GM18526 (cell line): ENCODE data around the gene POFUT2.

ENCODE experiments used
- POLR2A ChIP-seq: IDR thresholded peaks from 3 replicates; pipeline ENCODE4 v1.6.1; 2011; ENCODE audit not compliant: insufficient read length; ENCODE audit errors: extremely low read depth

POFUT2 gene

DNA sequence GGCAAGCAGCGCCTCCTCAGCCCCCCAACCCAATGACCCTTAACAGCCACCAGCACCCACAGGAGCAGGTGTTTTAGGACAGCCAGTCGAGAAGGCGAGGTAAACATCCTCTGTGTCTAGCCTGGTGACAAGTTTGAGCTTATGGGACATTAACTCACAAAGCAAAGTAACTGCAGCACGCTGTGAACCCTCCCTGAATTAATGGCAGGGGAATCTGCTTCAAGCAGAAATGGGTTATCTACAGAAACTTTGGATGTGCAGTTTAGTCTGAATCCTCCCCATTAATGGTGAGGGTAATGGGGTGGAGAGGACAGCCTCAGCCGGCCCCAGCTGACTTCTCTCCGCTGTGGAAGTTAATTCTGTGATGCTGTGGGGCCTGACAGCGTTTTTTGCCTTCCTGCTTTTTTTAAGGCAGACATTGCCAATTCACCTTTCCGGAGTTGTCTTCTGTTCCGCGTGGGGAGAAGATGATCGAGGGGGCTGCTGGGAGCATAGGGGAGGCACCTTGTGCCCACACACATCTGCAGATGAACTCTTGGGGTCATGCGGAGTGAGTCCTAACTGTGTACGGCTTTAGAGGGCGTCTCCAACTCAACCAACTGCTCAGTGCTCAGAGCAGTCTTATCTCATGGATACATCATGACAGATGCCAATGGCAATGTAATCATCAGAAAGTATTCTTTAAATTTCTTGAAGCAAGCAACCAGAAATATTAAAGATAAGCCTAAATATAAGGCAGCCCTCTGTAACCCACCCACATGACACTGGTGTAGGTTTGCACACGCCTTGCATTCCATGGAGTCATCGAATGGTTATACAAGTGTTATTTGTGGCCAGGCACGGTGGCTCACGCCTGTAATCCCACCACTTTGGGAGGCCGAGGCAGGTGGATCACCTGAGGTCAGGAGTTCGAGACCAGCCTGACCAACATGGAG is 41.0 kb downstream of the POFUT2 start:
- no peak for TF ChIP-seq POLR2A

DNA sequence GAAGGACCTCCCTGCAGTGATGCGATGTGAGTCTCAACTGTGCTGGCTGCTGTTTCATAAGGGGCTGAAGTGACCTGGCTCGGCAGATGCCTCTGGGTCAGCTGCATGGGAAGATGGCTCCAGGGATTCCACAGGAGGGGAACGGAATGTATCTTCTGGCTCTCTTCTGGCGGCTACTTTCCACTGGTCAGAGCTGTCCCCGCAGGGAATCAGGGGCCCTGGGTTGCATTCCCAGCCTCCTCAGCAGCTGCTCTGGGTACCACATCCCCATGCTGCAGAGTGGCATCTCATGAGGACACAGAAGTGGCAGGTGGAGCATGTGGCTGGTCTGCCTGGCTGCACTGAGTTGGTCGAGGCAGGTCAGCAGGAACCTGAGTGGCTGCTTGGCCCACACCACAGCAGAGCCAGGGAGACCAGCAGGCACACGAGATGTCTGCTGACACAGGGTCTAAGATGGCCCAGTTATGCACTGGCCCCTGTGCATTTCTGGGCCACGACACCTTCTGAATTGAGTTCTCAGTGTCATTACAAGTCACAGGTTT is 42.8 kb downstream of the POFUT2 start:
- TF ChIP-seq POLR2A, result no peak

DNA sequence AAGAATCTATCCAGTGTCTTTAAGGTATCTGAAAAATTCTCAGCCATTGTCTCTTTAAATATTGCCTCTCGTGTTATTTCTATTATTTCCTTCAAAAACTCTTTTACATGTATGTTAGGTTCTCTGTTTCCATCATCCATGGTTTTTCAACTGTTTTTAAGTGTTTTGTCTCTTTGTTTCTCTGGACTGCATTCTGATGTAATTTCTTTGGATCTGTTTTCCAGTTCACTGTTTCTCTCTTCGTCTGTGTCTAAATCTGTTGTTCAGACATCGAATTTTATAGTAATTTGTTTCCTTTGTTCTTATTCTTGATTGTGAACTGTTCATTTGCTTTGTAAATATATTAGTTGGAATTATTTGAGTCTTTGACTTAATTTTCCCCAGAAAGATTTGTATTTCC is 44.1 kb downstream of the POFUT2 start:
- no peak for TF ChIP-seq POLR2A

DNA sequence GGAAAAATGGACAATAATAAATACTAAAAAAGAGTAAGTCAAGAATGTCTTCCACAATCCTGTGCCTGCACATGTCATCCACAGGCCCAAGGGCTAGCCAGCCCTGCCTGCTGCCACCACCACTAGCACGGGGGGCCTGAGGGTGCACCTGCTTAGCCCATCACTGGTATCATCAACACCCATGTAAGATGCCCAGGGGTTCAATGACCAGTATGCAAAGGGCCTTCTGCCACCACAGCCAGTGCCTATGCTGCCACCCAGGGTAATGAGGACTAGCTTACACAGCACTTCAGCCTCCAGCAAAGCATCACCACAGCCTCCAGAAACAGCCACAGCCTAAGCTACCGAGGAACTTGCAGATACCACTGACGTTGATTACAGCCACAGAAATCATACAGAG is 46.3 kb downstream of the POFUT2 start:
- TF ChIP-seq POLR2A, result no peak

DNA sequence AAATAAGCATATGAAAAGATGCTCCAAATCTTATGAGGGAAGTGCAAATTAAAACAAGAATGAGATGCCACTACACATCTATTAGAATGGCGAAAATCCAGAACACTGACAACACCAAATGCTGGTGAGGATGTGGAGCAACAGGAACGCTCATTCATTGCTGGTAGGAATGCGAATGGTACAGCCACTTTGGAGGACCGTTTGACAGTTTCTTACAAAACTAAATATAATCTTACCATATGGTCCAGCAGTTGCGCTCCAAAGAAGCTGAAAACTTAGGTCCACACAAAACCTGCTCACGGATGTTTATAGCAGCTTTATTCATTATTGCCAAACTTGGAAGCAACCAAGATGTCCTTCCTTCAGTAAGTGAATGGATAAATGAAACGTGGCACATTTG is 50.3 kb downstream of the POFUT2 start:
- TF ChIP-seq POLR2A, result no peak

DNA sequence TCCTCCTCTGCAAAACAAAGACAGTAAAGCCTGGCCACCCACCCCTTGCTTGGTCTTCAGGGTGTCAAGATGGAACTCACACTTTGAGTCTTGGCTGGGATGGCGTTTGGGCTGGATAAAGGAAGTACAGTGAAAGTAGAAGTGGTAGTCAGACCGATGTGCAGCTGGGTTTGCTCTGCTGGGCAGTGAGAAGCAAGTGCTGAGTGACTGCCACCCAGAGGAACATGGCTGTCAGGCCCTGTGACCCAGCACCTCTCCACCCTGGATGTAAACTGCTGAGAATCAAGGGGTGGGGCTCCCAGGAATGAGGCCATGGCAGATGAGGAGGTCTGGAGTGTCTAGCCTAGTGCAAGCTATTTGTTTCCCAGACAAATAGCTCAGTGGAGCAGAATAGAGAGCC is 51.2 kb downstream of the POFUT2 start:
- no peak for TF ChIP-seq POLR2A

DNA sequence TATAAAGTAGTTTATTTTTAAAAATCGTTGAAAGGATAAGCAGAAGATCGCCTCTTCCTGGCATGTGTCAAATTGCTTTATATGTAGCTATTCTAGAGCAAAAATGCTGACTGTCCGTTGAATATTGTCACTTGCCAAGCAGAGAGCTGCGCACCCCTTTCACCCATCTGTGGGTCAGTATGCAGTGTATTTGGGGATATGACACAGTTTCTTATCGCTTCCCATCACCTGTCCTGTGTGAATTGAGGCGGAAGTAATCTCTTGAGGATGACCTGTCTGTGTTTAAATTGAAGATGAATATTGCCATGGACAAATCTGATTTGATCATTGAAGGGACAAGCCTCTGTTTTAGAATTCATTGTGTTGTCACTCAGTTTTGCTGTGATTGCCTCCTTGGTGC is 52.2 kb downstream of the POFUT2 start:
- TF ChIP-seq POLR2A, result no peak

DNA sequence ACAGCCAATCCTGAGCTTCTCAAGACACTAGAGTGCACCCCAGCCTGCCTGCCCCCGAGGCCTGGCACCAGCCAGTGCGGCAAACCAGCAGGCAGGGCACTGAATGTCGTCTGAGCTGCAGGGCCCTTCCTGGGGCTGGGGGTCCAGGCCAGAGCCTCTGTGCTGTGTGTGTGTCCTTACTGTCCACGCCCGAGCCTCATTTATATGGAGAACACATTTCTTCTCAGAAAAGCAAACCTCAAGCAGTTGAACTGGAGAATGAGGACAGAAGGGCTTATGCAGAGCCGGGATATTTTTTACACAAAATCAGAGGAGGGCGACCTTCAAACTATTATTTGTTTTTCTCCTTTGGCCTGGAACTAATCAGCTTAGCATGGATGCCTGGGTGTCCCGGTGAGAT is 52.7 kb downstream of the POFUT2 start:
- no peak for TF ChIP-seq POLR2A

DNA sequence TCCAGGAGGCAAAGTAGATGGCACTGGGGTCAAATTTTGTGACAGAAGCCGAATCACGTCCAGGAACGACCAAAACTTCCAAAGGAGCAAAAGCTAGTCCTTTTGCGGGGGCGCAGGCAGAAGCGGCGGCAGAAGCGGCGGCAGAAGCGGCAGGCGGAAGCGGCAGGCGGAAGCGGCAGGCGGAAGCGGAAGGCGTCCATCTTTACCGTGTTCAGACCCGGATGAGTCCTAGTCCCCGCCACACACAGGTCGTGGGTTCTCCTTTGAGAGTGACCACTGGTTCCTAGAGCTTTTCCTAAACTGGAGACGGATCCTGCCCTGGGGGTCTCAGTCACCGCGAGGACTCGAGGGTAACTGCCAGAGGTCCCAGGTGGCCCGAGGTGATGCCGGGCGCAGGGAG is 53.6 kb downstream of the POFUT2 start:
- no peak for TF ChIP-seq POLR2A

DNA sequence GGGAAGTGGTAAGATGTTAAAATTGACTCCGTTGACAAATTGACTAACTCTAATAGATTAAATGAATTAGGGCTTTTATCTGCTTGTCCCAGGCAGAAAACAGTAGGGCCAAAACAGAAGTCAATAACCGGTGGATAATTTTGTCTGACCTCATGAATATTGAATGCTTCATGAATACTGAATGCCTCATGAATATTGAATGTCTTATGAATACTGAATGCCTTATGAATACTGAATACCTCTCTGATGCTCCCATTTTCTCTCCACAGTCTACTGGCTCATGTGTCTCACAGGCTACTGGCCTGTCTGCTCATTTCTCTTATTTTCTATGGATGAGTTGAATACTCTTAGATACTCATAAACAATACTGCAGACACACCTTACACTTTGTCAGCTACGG is 56.0 kb downstream of the POFUT2 start:
- no peak for TF ChIP-seq POLR2A

DNA sequence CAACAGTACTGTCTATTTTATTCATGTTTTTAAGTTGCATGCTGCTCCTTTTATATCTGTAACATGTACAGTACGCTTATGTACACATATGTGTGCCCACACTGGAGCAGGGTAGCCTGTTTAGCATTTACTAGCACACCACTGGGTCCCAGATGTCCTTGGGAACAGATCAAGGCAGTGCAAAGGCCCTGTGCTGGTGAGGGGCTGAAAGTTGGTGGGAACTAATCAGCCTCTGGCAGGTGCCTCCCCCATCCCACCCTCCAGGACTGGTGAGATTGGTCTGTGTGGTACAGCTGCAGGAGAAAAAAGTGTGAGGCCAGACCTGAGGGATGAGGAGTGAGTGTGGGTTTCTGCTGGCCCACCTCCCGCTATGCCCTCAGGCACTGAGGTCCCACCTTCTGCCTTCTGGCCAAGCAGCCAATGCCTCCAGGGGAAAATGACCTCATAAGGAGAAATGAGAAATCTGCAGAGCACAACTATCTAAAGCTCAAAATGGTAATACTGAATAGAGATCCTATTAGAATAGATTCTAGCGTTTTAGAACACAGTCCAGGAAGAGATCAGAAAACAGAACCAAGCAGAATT is 58.9 kb downstream of the POFUT2 start:
- TF ChIP-seq POLR2A, result no peak

DNA sequence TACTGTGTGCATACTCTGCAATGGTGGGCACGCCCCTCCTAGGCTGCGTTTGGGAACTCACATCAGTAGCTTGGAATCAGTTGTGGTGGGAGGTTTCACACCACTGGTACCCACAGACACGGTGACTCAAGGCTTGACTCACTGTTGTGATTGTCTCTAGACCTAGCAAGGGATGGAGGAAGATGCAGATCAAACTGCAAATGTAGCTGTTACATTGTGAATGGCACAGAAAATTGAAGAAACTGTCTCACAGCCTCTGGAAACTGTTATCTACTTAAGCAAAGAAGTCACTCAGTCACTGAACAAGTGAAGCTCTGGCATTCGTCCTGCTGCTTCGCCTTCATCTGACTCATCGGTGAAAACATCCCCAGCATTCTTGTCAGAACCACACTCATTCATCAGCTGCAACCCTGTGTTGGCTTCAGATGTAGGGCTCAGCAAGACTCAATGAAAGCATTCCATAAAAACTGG is 59.5 kb downstream of the POFUT2 start:
- no peak for TF ChIP-seq POLR2A

DNA sequence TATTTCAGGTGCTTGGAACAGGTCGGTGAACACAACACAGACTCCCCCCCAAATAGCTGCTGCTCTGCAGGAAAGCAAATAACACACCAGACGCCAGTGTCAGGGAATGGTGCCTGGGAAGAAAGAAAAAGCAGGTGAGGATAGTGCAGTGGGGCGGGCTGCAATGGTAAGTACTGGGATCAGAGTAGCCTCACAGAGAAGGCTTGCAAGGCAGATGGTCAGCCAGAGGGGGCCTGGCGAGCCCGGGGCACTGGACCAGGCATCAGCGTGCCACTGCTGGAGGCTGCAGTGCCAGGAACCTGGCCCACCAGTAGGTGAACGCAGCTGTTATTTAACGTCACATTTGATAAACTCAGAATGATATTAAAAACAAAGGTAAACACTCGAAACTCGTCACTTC is 60.0 kb downstream of the POFUT2 start:
- no peak for TF ChIP-seq POLR2A

DNA sequence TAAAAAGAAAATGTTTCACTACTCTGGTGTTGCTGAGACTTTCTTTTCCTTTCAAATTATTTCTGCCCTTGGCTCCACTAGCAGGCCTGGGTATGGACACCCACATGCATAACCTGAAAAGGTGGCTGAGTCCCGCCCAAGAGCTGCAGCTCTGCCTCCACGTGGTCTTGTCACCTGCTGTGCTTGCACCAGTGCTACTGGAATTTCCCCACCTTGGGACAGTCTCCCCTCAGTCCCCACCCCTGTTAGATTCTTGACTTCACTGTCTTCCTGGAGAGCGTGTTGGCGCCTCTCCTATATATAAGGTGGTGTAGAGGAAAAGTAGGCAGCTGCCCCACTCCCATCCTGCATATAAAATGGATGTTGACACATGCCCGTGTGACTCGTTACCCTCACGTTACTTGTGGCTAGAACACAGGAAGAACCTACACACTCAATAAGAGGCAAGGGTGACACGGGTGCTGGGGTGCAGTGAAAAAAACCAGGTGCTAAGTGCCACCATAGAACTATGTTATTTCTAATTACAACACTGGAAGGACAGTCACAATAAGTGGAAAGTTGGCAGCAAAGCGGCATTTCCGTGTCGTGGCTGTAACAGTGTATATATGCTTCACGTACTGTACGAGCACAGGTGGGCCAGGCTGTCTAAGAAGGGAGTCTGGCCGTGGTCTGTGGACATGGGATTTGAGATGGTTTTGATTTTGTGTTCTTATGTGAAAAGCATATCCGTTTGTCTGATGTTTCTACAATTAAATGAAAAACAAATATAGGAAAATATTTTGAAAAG is 61.0 kb downstream of the POFUT2 start:
- TF ChIP-seq POLR2A, result no peak

DNA sequence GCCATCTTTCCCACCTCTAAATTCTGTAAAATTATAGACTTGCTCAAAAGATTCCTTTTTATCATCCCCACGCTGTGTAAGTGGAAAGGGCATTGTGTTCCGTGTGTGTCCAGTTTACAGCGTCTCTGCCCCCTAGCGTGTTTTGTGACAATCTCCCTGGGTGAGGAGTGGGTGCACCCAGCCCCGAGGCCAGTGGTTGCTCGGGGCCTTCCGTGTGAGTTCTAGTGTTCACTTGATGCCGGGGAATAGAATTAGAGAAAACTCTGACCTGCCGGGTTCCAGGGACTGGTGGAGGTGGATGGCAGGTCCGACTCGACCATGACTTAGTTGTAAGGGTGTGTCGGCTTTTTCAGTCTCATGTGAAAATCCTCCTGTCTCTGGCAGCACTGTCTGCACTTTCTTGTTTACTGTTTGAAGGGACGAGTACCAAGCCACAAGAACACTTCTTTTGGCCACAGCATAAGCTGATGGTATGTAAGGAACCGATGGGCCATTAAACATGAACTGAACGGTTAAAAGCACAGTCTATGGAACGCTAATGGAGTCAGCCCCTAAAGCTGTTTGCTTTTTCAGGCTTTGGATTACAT is 61.9 kb downstream of the POFUT2 start:
- TF ChIP-seq POLR2A, result no peak
